ENCODE measurements around the gene EPM2AIP1.

- TF ChIP-seq CTCF (IDR thresholded peaks at IDR 0.05) (no peak), EP300 (IDR thresholded peaks at IDR 0.05) (no peak), POLR2A (IDR thresholded peaks at IDR 0.05) (no peak)
Observed at GRCh38 chr3:37025561-37026335, 32.8 kb upstream of the EPM2AIP1 start.

All from suprapubic skin (tissue), 3 donors.